Astrocyte (in vitro differentiated cells and primary cell): ENCODE results near the gene BRD7.

Experiments
- CTCF ChIP-seq: IDR thresholded peaks from 2 replicates; pipeline ENCODE4 v1.5.1; 2011; ENCODE audit warnings: low read depth, mild to moderate bottlenecking, inconsistent platforms, low read length, moderate library complexity; ENCODE audit not compliant: insufficient read depth
- EZH2 ChIP-seq: IDR thresholded peaks from 2 replicates; pipeline ENCODE4 v1.6.1; 2012; ENCODE audit warnings: mild to moderate bottlenecking, low read length, inconsistent platforms; ENCODE audit not compliant: insufficient read depth

DNA sequence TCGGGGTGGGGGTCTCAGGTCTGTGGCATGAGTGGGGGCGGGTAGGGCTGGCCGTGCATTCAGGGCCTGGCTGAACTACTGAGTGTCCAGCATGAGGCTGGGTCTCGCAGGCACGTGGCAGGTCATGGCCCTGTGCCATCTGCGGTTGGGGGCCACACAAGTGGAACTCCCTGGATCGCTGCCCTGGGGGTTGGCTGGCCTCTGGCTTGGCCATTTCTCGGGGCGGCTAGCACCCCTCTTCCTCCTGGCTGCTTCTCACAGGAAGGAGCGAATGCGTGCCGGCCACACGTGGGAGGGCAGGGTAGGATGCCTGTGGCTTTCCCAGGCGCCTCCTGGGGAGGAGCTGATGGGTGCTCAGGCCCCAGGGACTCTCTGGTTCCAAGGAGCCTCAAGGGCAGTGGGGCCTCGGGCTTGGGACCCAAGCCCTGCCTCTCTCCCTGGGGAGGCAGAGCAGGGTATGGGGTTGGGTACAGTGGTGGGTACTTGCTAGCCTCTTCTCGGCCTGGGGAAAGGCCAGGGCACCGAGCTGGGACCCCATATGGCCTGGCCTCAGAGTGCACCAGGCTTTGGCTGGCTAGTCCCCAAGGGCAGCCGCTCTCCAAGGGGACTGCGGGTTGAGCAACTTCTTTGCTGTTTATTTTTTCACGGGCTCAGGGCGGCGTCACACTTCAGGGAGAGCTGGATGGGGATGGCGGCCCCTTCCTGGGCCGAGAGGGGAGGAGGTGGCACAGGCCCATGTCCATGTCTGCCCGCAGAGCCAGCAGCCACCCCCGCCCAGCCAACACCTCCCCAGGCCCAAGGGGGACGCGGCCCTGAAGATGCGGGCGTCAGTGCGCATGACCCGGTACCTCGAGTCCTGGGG lies 65.0 kb downstream of the BRD7 start:
- TF ChIP-seq CTCF (no peak), EZH2 (no peak)
